NK-92 treated with Interleukin-12 subunit alpha and Interleukin-12 subunit beta, amount 100 ng/mL, for 24 hours (cell line): ENCODE results near the gene GMEB2.
"Not testable (repeated sequence)": the region's sequence is repeated elsewhere in the genome, so short reads cannot be mapped to it uniquely, and the experiment has no call there.

Experiments used
- DNase-seq: peaks from one replicate; lab custom pipeline; 2025; lab: John Stamatoyannopoulos, UW

GMEB2 gene

GRCh38 chr20:63639093-63639975, 12.4 kb upstream of the GMEB2 start:
- DNase-seq, result no peak

DNA sequence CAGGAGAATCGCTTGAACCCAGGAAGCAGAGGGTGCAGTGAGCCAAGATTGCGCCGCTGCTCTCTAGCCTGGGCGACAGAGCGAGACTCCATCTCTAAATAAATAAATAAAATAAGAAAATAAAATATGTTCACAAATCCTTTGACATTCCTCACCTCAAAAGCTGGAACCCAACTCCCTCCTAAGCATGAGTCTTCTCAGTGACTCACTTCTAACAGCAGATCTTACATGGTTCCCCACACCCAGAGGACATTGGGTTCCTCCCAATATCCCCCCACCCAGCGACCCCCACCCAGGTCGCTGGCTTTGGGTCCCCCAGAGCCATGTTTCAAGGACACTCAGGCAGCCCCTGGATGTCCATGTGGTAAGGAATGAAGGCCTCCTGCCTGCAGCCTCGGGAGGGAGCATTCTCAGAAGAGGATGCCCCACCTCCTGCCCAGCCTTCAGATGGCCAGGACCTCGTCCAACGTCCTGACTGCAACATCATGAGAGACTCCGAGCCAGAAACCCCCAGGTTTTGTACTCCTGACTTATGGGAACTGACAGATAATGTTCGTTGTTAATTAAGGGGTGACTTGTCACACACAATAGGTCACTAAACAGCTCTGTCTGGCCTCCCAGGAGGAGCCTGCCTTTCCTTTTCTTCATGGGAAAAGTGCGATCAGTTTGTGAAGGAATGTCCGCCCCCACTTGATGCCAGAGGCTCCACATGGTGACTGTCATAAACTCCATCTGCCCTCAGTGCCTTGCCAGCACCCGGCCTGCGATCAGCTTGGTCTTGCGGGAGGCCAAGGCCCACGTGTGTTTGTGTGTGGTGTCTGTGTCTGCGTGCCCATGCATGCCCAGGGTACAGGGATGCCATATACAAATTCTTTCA, 10.1 kb upstream of the GMEB2 start:
- no peak for DNase-seq

- peak; percentile 72 for DNase-seq
Measured at GRCh38 chr20:63635431-63636141, 8.7 kb upstream of the GMEB2 start.

GRCh38 chr20:63633732-63634131, 6.8 kb upstream of the GMEB2 start:
- DNase-seq, result no peak

DNA sequence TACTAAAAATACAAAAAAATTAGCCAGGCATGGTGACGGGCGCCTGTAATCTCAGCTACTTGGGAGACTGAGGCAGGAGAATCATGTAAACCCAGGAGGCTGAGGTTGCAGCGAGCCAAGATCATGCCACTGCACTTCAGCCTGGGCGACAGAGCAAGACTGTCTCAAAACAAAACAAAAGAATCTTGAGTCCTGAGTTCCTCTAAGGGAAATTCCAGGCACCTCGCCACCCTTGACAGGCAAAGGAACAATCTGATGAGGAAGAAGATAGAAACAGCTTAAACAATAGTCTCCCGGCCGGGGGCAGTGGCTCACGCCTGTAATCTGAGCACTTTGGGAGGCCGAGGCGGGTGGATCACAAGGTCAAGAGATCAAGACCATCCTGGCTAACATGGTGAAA, 4.5 kb upstream of the GMEB2 start:
- not testable (repeated sequence) for DNase-seq

GRCh38 chr20:63630956-63631355, 4.1 kb upstream of the GMEB2 start:
- DNase-seq, result not testable (repeated sequence)

DNA sequence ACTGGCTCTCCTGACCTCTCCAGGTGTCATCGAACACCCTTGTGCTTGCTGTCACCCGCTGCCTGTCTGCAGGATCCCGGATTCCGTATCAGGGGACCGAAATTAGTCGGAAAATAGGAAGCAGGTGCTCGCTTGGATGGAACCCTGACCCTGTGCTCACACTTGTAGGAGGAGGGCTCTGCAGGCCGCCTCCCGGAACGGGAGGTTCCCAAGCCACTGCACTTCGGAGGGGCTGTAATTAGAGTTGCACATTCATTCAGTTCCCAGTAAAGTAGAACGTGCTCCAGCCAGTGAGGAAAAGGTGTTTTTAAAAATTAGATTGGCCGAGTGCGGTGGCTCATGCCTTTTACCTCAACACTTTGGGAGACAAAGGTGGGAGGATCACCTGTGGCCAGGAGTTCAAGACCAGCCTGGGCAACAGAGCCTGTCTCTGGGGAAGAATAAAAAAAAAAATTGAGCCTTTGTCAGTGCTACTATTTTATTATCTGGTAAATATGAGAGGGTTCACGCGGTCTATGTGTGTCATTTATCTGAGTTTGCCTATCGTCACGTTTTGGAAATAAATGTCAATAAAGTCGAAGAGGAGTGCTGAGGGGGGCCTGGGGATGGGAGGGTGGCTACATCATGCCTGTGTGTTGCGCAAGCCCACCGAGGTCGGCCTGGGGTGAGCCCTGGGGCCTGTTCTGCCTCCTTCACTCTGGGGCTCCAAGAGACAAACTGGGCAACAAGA, 1.5 kb upstream of the GMEB2 start:
- DNase-seq, result no peak

DNA sequence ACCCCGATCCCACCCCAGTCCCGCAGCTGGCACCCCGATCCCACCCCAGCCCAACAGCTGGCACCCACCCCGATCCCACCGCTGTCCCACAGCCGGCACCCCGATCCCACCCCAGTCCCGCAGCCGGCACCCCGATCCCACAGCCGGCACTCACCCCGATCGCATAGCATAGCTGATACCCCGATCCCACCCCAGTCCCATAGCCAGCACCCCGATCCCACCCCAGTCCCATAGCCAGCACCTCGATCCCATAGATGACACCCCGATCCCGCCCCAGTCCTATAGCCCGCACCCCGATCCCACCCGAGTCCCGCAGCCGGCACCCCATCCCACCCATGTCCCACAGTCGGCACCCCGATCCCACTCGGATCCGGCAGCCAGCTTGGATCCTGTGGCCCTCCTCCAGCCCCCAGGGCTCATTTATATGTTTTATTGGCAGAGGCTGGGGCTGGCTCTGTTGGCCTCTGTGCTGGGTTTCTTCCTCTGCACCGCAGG, 897 bp upstream of the GMEB2 start:
- DNase-seq, result no peak

DNA sequence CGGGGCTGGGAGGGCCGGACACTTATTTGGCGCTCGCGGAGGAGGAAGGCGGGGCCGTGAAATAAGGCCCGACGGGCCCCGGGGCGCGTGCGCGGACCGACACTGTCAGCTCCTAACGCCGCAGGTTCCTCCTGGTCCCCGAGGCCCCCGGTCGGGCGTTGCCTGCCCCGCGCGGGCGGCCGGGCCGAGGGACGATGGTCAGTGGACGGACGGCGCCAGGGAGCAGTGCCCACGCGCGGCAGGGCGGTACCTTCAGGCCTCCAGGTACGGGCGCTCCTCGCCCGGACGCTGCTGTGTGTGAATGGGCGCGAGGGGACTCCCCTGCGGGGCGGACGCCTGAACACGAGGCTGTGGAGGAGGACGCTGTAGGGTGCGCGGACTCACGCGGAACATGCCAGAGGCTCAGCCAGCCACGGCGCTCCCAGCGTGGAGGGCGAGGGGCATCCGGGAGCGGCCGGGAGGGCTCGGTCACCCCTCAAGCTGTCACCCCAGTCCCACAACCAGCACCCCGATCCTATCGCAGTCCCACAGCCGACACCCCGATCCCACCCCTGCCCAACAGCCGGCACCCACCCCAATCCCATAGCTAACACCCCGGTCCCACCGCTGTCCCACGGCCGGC, 339 bp upstream of the GMEB2 start:
- peak; percentile 88 for DNase-seq

GRCh38 chr20:63625771-63626423, 1.0 kb downstream of the GMEB2 start:
- DNase-seq, result no peak

DNA sequence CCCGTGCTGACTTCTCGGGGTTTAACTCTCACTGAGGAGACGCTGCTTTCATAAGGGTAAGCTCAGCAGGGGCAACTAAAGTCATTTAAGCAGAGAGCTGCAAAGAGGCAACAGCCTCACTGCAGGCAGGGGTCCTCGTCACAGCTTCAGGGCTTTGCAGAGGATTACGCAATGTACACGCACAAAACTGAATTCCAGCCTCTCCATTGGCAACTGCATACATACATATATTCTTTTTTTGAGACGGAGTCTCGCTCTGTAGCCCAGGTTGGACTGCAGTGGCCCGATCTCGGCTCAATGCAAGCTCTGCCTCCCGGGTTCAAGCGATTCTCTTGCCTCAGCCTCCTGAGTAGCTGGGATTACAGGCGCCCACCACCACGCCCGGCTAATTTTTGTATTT, 2.4 kb downstream of the GMEB2 start:
- no peak for DNase-seq

GRCh38 chr20:63622732-63623131, 4.2 kb downstream of the GMEB2 start:
- no peak for DNase-seq

DNA sequence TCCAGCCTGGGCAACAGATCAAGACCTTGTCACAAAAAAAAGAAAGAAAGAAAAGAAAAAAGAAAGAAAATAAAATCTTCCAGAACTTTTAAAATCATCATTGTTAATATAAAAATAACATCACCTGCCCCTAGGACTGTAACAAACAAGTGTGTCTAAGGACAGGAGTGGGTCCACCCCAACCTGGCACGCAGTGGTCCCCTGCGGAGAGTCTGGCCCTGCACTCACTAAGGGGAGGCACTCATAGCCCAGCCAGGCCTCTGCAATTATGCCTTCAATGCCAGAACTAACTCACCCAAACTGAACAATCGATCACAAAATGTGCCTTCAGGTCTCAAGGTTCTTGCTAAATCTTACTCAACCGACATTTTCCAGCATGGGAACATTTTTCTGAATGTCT, 4.8 kb downstream of the GMEB2 start:
- DNase-seq, result no peak

- DNase-seq, result no peak
Measured at GRCh38 chr20:63620991-63621390, 5.9 kb downstream of the GMEB2 start.

- DNase-seq, result no peak
Measured at GRCh38 chr20:63619505-63619904, 7.4 kb downstream of the GMEB2 start.

GRCh38 chr20:63619086-63619485, 7.8 kb downstream of the GMEB2 start:
- no peak for DNase-seq

- DNase-seq, result no peak
Measured at GRCh38 chr20:63618291-63618980, 8.5 kb downstream of the GMEB2 start.

GRCh38 chr20:63617876-63618265, 9.0 kb downstream of the GMEB2 start:
- no peak for DNase-seq

DNA sequence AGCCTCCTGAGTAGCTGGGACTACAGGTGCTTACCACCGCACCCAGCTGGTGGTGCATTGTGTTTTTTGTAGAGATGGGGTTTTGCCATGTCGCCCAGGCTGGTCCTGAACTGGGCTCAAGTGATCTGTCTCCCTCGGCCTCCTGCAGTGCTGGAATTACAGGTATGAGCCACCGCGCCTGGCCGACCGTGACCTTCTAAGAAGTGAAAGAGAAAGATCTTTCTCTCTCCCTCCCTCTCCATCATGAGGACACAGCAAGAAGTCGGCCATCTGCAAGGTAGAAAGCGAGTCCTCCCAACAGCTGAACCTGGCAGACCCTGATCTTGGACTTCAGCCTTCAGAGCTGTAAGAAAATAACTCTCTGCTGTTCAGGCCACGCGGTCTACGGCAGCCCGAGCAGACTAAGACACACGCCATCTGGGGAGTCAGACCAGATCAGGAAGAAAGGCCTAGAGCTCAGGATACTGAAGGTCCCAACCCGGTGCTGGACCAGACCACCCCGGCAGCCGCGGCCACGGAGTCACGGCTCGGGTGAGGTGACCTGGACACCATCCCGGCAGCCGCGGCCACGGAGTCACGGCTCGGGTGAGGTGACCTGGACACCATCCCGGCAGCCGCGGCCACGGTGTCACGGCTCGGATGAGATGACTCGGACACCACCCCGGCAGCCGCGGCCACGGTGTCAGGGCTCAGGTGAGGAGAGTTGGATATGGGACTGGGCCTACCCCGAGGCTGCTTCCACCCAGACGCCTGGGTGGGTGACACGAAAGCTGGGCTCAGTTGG, 9.6 kb downstream of the GMEB2 start:
- no peak for DNase-seq
